ENCODE data around the gene NUDT16L1.

DNA sequence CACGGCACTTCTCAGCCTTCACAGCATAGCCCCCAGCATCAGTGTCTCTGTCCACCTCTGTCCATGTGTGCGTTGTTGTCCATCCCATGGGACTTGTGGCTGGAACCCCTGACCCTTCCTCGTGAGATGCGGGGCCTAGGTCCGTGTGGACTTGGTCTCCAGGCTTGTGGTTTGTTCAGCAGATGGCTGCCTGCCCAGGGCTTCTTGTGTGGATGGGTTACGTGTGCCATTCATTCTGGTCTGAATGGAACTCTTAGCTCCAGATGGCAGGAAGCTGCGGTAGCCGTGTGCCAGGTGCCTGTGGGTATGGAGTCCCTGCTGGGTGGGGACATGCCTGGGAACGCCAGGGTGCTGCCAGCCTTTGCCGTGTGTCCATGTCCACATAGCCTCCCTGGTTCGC lies 31.7 kb upstream of the NUDT16L1 start:
- TF ChIP-seq, protein P1, sequence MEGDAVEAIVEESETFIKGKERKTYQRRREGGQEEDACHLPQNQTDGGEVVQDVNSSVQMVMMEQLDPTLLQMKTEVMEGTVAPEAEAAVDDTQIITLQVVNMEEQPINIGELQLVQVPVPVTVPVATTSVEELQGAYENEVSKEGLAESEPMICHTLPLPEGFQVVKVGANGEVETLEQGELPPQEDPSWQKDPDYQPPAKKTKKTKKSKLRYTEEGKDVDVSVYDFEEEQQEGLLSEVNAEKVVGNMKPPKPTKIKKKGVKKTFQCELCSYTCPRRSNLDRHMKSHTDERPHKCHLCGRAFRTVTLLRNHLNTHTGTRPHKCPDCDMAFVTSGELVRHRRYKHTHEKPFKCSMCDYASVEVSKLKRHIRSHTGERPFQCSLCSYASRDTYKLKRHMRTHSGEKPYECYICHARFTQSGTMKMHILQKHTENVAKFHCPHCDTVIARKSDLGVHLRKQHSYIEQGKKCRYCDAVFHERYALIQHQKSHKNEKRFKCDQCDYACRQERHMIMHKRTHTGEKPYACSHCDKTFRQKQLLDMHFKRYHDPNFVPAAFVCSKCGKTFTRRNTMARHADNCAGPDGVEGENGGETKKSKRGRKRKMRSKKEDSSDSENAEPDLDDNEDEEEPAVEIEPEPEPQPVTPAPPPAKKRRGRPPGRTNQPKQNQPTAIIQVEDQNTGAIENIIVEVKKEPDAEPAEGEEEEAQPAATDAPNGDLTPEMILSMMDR (IDR thresholded peaks at IDR 0.05), result no peak
- no peak for TF ChIP-seq POLR2AphosphoS5 (IDR thresholded peaks at IDR 0.05)
